H54 (cell line): ENCODE measurements around the gene ETNK2.

Experiments used
- DNase-seq: peaks from one replicate; pipeline ENCODE4 v3.0.0; 2011; ENCODE audit warnings: low spot score, mixed read lengths; ENCODE audit not compliant: insufficient read length
- FAIRE-seq: peaks from 3 replicates; lab custom pipeline; 2011; peaks lifted over from hg19 to GRCh38; lab: Jason Lieb, UNC
- POLR2A ChIP-seq: IDR thresholded peaks from 2 replicates; pipeline ENCODE4 v1.6.1; 2011; ENCODE audit warnings: low read depth, mild to moderate bottlenecking, low read length

Gene ETNK2, protein sequence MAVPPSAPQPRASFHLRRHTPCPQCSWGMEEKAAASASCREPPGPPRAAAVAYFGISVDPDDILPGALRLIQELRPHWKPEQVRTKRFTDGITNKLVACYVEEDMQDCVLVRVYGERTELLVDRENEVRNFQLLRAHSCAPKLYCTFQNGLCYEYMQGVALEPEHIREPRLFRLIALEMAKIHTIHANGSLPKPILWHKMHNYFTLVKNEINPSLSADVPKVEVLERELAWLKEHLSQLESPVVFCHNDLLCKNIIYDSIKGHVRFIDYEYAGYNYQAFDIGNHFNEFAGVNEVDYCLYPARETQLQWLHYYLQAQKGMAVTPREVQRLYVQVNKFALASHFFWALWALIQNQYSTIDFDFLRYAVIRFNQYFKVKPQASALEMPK

DNA sequence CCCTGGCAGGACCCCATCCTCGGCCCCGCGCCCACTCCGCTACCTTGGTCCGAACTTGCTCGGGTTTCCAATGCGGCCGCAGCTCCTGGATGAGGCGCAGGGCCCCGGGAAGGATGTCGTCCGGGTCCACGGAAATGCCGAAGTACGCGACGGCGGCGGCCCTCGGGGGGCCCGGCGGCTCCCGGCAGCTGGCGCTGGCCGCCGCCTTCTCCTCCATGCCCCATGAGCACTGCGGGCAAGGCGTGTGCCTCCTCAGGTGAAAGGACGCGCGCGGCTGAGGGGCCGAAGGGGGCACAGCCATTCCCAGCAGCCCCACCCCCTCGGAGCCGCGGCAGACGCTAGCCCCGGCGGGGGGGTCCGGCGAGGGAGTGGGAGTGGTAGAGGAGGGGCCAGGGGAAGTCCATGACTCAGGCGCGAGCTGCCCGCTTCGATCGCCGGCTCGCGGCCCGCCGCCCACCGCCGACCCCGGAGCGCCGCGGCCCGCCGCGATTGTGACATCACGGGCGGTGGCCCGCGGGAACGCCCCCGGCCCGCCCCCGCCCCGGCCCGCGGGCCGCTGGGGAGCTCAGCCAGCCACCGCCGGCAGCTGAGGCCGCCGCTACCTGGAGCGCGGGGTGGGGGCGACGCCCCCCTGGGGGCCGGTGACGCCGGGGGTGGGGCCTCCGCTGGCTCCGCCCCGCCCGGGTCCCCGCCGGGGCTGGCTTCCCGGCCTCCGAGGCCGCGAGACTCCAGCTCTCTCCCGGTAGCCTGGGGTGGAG lies at the start of gene ETNK2:
TSS of gene ETNK2 (minus strand) at position 493 of the 758 bp plus-strand sequence. CDS start at position 301, 192 bp downstream.
- FAIRE-seq: no peak
- no peak; the same call in 1 of the 2 replicates for TF ChIP-seq POLR2A
- peak; percentile 65 for DNase-seq

DNA sequence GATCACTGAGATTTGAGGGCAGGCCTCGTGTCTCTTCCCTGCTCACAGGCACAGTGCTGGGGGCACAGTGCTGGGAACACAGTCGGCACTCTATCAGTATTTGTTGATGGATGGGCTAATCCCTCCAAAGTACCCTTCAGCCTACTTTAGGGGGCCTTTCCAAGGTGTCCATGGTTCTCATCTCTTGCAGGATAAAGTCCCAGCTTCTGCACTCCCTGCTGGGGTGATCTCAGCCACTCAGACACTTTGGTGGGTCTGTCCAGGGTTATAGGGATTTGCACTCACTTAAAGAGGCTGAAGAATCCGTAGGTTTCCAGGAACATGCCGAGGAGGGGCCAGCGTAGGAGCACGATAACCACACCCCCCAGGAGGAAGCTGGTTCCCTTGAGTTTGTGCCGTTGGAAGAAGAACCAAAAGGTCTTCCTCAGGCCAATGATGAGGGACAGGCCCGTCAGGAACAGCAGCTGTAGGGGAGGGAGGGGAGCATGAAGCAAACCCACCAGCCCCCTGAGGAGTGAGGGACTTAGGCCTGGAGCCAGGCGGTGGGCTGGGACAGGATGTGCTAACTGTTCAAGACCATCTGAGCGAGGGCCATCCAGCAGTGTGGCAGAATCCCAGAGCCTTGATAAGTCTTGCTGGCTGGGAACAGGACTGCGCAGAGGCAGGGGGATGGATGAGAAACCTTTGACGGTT lies 49.6 kb upstream of the ETNK2 start:
- no peak for TF ChIP-seq POLR2A
- FAIRE-seq: no peak

DNA sequence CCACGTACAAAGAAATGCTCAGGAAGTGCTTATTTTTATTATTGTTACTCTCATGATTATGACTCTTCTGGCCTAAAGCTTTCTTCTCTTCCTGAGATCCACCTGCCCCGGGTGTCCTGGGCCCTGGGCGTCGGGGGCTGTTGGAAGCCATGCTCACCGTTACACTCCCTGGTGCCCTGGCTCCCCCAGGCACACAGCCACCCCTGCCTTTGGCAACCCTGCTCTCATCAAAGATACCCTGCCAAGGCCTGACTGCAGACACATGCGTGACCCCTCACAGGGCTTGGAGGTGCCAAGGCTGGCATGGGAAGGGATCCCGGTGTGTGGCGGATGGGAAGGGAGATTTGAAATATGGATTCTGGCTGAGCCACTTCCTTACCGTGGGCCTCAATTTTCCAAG lies 47.7 kb upstream of the ETNK2 start:
- no peak for TF ChIP-seq POLR2A
- no peak for DNase-seq
- no peak for FAIRE-seq

More for the DNA sequence above, 49.6 kb upstream of the ETNK2 start:
- no peak for DNase-seq

DNA sequence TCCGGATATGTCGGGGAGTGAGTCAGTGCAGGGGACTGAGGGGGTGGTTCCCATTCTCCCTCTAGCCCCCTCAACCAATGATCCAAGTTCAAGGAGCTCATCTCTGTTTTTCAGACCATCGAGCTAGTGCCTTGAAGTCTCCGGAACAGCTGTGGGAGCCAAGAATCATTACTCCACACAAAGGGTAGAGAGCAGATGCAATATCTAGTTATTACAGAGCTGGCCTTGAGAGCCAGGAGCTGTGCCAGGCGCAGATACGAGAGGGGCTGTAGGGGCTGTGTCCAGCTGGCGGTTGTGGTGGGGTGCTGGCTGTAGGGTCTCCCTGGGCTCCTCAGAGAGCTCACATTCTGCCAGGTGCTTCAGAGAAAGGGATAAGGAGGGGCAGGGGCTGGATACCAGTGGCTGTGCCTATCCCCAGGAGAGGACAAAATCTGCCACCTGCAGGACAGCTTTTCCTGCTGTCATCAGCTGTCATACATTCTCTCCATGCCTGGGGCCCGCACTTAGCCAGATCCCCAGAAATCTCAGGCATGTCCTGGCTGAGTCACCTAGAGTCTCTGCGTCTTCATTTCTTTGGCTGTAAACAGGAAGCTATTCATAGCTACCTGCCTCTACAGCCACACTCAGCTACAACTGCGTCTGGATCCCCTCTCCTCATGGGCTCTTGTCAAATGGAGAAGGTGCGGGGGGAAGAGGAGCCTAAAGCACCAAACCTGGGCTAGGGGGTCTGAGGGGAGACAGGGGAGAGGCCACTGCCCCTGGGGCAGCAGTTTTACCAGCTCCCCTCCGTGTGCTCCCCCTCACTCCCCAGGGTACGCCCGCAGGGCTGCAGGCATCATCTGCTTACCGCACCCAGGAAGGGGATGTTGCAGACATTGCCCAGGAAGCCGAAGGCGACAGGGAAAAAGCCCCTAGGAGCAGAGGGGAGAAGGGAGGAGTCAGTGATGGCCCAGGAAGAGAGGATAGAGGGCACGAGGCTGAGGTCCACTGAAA lies 46.8 kb upstream of the ETNK2 start:
- no peak for TF ChIP-seq POLR2A
- FAIRE-seq: no peak
- peak; percentile 85 for DNase-seq

DNA sequence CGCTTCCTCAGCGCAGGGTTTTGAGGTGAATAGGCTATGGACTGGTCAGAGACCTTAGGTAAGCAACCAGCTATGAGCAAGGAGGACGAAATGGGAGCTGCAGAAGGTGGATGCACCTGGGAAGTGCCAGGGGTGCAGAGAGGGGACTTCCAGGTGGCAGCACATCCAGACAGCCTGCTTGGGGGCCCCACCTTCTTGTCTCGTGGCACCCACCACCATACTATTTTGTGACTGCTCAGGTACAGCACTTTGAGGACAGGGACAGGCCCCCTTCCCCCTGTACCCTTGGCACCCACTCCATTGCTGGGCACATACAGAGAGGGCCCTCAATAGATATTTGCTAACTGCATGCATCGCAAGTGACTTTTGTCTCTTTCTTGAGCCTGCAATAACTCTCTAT lies 45.2 kb upstream of the ETNK2 start:
- DNase-seq: no peak
- no peak for FAIRE-seq
- no peak for TF ChIP-seq POLR2A

DNA sequence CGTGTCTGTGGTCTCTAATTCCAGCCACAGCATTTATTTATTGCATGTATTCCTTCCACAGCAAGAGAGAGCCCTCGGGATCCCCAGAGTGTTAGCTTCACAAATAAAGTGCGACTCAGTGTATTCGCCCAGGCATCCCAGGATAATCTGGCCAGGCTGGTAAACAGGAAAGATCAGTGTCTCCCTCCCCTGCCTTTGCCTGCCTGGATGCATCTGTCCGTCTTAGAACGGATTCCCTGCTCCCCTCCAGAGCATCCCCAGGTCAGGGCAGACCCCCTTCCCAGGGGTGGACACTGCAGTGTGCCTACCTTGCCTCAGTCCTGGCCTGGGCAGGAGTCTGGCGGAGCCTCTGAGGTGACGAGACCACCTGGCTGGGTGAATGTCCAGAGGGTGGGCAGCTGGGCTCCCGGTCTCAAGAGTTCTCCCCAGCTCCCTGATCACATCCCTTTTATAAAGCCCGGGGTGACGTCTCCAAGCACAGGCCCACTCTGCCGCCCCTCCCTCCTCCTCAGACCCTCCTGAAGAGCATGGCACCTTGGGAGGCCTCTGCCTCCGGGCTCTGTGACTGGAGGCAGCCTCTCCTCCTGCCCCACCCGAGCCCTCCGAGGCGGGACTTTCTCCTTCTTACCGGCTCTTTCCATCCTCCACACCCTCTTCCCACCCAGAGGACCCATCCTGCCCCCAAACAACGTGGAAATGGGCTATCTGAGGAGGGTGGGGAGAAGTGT lies 44.4 kb upstream of the ETNK2 start, which contains the start of gene KISS1:
TSS of gene KISS1 (minus strand) at position 424 of the 728 bp plus-strand sequence. CDS start 3,615 bp downstream, outside the sequence.
- DNase-seq (no peak), FAIRE-seq (no peak)

DNA sequence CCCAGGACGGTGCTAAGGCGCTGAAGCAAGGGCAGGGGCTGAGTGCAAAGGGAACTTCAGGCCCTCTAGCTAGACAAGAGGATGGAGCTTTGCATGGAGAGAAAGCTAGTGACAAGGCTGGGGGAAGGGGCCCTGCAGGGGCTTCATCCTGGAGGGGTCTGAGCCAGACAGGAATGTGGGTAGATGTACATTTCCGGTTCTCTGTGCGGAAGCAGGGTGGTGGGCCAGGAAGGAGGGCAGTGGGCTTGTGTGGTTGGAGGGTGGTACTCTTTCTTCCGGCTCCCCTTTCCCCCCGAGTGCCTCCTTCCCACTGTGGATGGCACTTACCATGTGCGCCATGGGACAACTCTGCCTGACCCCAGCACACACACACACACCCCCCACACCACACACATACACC lies 42.9 kb upstream of the ETNK2 start:
- no peak for FAIRE-seq
- no peak for DNase-seq
- TF ChIP-seq POLR2A: no peak

More for the DNA sequence above, 44.4 kb upstream of the ETNK2 start, which contains the start of gene KISS1:
- no peak for TF ChIP-seq POLR2A

DNA sequence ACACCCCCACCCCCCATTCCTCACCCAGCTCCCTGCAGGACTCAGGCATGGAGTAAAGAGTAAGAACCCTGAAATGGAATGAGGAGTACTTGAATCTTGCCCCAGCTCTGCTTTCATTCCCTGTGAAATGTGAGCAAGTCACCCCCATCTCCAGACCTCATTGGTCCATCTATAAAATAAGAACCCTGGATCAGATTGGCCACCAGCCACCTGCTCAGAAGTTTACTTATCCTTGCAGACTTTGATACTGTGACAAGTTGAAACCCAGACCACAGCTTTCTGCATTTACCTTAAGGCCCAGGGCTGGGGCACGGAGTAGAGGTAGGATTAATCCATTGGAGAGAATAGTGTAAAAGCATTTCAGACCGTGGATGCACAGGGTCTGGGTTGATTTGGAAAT lies 42.2 kb upstream of the ETNK2 start:
- FAIRE-seq (no peak), DNase-seq (no peak)
- no peak for TF ChIP-seq POLR2A

DNA sequence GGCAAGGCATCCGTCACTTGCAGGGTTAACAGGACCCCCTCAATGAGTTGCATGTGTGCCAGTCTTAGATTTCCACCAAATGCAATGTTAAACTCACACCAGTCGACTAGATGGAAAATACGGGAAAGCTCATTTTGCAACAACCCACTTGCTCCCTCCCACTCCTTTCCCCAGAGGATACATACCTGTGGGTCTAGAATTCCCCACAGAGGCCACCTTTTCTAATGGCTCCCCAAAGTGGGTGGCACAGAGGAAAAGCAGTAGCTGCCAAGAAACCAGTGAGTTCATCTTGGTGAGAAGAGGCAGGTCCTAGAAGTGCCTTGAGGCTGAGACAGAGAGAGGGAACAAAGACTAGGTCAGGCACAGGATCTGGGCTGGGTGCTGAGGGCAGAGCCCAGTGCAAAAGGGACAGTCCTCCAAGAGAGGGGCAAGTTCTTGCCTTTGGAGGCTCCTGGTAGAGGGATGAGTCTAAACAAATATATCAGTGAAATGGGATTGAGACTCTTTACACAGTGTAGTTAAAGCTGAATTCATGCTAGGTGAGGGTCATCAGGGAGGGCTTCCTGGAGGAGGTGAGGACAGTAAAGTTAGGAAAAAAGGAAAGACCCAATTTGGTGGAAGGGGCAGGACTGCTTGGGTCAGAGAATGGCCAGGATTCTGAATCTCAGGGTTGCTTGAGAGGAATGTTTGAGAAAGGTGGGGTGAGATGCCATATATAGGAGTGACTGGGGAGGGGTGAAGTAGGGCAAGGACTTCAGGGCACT lies 40.9 kb upstream of the ETNK2 start:
- no peak for FAIRE-seq
- no peak for DNase-seq
- TF ChIP-seq POLR2A: no peak

DNA sequence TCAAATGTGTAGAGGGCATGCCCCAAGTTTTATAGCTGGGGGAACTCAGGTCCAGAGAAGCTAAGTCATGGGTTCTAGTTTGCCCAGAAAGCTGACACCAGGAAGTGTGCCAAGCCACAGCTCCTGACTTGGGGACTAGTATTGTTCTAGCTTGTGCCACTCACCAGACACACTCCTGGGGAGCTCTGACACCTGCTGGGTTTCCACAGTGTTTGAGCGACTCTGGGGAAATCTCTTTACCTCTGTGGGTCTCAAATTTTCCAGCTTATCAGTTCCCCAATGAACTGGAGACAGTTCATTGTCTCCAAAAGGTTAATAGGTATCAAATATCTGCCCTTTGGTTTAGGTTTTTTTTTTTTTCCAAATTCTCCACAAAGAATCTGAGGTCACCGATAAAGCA lies 40.2 kb upstream of the ETNK2 start:
- FAIRE-seq (no peak), DNase-seq (no peak)
- TF ChIP-seq POLR2A: no peak

DNA sequence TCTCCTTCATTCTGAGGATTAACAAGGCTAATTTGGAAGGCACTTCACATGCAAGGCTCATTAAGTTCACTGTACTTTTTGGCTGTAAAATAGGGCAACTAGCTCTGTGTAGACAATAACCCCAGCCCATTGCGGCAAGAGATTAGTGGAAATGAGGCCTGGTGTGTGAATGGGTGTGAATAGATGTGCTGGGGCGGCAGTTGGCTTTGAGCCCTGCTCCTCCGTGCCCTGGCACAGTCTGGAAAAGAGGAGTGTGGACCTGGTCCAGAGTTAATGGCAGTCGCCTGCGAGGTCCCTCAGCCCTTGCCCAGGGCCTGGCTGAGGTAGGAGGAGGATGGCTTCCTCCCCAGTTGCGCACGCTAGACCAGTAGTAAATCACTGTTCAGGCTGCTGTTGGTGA lies 39.6 kb upstream of the ETNK2 start:
- no peak for TF ChIP-seq POLR2A
- no peak for DNase-seq
- FAIRE-seq: no peak
